ENCODE measurements around the gene EPB41.
"Not testable (repeated sequence)": the region's sequence is repeated elsewhere in the genome, so short reads cannot be mapped to it uniquely, and the experiment has no call there.

EPB41 gene

DNA sequence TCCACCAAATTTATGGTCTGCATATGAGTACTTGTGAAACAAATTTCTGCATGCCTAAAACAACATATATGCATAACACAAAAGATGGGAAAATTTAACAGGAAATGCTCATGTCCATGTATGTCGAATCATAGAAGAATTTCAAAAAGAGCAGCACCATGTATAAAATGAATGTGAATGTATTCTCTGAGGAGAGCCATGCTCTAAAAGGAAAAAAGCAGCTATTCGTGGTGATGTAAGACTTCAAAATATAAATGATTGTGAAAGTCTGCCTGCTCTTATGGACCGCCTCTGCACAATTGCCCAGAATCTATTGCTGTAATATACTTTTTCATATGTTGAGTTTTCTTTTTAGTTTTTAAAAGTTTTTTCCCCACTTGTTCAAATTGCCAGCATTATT is 66.8 kb downstream of the EPB41 start:
- no peak for DNase-seq (ENCODE audit: low read depth)

DNA sequence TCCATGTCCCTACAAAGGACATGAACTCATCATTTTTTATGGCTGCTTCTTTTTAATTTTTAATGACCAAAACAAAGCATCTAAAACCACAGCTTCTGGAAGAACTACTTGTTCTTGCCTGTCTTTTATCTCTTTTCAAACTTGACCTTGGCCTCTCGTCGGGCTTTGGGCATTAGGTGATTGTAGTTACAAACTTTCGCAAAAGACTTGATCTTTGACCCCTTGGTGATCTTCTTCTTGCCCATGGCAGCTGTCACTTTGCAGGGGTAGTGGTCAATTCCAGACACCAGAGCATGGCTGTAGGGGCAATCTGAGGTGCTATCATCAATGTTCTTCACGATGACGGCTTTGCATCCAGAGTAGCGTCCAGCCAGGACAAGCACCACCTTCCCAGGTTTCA is 67.8 kb downstream of the EPB41 start:
- no peak for DNase-seq (ENCODE audit: low read depth)

DNA sequence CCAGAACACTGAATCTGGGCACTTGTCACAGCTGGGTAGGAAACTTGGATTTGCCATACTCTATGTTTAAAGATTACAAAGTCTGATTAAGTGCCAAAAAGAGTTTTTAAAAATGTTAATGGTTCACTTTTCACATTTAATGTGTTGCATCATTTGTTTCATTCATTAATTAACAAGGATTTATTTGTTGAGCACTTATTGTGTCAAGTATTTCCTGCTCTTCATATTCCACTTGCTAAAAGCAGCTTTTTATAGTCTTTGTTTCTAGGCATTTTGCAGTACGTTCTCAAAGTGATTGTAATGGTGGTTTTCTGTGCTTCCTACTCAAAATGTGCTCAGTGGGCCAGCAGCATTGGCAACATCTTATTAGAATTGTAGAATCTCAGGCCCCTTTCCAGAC is 68.7 kb downstream of the EPB41 start:
- DNase-seq (ENCODE audit: low read depth), result no peak

DNA sequence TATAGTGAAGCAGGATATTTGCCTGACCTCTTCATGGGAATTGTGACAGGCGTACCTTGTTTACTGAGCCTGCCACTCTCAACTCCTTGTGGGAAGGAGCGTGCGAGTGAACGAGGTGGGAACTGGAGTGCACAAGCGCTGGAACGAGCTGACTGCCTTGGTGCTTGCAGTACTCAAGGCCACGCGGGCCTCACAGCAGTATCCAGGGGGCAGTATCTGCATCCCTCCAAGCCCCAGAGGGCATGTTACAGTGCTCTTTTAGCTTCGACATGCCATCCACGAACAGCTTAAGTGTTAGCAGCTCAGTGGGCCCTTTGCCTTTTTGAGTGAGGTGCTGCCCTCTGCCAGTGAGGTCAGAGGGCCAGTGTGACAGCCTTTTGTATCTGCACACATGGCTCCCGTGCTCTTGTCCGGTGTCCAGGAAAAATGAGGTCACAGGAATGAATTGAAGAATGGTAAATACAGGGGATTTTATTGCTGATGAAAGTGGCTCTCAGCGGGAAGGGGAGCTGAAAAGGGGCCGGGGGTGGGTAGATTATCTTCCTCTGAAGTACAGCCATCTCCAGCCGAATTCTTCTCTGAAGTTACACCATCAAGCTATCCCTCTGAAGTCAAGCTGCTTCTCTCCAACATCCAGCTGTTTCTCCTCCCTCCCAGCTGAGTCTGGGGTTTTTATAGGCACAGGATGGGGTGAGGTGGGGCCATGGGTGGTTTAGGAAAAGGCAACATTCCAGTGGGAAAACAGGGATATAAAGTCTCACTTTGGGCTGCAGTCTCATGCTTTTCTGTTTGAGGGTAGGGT is 69.3 kb downstream of the EPB41 start:
- no peak for DNase-seq (ENCODE audit: low read depth)

DNA sequence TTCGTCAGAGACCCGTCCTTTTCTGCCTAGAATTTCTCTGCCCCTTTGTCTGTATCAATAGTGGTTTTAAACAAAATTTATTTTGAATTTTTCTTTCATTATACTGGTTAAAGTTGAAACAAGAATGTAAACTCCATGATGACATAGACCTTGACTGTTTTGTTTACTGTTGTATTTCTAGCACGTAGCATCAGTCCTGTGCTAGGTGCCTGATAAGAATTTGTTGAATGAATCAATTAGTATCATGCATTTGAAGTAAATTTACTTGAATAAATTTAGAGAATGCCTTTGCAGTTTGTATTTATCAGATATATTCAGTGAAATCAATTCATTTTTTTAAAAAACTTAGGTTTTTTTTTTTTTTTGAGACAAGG is 69.9 kb downstream of the EPB41 start:
- DNase-seq (ENCODE audit: low read depth), result no peak

DNA sequence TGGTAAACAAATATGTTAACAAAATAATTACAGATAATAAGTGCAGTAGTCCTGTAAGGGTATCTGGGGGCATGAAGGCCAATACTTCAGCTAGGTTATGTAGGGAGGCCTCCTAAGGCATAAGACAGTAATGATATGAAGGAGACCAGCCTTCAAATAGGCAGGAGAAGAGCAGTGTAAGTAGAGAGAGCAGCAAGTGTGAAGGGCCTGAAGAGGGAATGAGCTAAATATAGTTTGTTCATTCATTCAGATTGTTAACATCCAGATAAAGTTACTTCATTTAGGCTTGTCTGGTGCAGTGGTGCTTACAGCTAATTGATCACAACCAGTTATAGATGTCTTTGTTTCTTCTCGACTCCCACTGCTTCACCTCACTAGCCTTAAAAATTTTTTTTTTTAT is 71.1 kb downstream of the EPB41 start:
- no peak for DNase-seq (ENCODE audit: low read depth)

DNA sequence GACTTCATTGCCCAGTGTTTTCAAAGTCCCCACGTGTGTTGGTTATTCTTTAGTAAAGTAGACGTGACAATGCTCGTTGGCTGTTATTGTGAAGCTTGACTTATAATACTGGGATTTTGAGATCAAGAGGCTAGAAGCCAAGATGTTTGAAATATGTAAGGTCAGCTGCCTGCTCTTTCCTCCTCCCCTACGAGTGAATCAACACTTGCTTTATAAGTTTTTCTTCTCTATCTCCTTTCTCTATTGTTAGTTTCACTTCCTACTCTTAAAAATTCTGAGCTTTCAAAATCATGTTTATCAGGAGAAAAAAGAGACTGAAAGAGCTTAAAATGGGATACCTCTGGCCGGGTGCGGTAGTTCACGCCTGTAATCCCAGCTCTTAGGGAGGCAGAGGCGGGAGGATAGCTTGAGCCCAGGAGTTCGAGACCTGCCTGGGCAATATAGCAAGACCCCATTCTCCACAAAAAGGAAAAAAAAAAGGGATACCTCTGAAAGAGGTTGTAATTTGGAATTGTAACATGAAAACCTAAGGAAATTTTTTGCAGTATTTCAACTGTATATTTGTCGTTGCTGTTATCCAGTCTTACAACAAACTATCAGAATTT is 72.0 kb downstream of the EPB41 start:
- DNase-seq (ENCODE audit: low read depth), result no peak

DNA sequence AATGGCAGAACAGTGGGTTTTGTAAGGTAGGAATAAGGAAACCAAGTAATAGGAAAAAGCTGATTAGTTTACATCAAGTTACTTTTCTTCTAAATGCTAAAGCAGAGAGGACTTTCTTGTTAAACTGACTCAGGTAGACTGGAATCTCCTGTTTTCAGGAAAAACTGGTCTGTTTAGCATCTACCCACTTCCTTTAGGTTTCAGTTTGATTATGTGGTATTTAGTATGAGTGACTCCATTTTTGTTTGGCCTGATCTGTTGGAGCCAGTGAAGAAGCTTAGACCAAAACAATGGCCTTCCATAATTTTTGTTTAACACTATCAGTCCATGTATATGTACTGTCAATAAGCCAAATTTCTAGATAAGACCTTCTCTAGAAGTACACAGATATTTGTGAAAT is 88.4 kb downstream of the EPB41 start:
- no peak for DNase-seq (ENCODE audit: low read depth)

DNA sequence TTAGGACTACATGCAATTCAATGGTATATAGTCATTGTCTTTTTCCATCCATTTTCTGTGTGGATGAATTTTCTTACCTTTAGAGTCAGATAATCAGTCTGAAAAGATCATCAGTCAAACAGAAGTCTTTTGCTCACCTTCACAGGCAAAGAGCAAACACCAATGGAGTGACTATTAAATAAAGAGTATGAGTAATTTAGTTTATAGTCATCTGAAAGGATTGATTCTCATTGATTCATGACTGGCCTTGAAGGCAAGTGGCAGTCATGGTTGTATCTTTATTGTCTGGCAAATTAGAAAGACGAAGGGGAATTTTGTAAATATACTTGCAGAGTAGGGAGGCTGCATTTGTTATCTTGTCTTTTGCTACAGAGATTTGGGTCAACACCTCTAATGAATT is 89.9 kb downstream of the EPB41 start:
- DNase-seq (ENCODE audit: low read depth), result no peak

DNA sequence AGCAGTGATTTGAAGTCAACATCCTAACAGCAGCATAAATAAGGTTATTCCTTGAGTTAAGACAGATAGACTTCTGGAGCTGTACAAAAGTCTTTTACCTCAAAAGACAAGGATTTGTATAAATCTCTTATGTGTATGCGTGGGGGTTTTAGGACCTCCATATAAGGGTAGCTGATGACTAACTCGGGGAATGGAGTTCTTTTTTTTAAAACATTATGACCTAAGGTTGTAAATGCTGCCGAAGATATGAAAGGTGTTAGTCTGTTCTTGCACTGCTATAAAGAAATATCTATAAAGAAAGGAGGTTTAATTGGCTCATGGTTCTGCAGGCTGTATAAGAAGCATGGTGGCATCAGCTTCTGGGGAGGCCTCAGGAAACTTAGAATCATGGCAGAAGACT is 90.4 kb downstream of the EPB41 start:
- no peak for DNase-seq (ENCODE audit: low read depth)

DNA sequence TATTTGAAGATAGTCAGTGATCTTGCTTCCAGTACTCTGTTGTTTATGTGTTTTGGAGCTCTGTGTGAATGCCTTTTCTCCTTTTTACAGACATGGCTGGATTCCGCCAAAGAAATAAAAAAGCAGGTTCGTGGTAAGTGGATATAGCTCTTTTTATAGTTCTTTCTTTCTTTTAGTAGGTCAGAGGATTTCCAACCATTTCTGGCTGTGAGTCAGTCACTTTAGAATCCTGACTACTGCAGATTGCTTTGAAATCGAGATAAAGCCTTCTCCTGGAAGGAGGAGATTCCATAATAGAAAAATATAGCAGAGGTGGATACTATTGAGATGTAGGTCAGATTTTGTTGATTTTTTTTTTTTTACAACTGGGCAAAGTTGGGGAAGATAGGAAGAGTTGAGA is 97.4 kb downstream of the EPB41 start:
- DNase-seq (ENCODE audit: low read depth), result no peak

DNA sequence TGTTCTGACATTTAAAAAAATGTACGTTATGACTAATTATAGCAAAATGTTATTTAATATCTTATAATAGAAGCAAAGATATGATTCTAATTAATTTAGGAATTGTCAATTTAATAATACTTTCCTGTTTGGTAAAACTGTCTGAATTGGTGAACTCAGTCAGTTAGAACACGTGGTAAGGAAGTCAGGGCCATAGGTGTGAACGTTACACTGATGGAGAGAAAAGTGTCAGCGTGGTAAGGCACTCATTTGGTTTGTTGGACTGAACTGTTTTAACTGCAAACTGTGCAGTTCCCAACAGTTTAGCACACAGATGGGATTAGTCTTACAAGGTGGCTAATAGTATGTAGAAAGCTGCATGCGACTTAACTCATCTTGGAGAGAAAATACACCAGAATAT is 102.9 kb downstream of the EPB41 start:
- no peak for DNase-seq (ENCODE audit: low read depth)

DNA sequence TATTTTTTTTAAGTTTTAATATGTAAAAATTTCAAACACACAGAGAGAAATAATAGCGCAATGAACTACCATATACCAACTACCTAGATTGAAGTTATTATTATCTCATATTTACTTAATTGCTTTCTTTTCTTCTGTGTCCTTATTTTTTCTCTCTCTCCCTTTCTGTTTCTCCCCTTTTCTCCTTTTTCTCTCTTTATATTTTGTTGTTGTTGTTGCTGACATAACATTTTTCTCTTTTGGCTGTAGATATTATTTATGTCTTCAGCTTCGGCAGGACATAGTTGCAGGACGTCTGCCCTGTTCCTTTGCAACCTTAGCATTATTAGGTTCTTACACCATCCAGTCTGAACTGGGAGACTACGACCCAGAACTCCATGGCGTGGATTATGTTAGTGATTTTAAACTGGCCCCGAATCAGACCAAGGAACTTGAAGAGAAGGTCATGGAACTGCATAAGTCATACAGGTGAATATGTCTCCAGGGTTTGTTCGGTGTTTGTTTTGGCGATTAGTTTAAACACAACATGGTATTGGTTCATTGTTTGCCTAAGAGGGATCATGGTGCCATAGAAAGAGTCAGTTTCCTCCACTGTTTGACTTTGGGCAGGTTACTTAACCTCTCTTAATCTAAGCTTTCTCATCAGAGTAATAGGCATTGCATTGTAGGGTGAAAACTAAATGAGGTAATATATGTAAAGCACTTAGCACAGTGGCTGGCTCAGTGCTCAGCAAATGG is 103.8 kb downstream of the EPB41 start:
- DNase-seq (ENCODE audit: low read depth), result no peak

DNA sequence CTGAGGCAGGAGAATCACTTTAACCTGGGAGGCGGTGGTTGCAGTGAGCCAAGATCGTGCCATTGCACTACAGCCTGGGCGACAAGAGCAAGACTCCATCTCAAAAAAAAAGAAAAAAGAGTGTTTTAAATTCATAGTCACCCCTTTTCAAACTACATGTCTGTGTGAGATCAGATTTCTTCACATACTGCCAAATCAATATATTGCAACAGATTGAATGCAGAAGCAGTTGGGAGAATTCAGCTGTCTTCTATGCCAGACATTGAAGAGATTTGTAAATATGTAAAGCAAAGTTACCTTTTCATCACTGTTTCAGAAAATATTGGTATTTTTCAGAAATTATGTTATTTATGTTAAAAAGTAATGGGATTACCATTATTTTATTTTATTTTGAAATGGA is 108.3 kb downstream of the EPB41 start:
- DNase-seq (ENCODE audit: low read depth), result no peak

DNA sequence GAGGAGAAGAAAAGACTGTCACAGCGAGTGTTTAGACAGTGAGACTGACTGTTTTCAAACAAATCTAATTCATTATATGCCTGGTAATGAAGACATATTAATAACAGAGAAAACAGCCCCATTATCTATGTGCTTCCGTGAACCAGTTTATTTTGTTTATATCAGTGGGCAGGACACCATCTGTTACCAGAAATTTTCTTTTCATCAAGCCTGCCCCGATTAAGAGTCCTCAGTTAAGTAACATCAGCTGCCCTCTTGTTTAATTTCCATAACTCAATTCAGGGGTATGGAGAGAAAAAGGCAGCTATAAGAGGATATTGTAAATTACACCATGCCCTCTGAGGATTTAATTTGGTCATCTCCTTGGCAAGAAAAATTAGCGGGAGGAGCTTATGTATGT is 115.3 kb downstream of the EPB41 start:
- no peak for DNase-seq (ENCODE audit: low read depth)

DNA sequence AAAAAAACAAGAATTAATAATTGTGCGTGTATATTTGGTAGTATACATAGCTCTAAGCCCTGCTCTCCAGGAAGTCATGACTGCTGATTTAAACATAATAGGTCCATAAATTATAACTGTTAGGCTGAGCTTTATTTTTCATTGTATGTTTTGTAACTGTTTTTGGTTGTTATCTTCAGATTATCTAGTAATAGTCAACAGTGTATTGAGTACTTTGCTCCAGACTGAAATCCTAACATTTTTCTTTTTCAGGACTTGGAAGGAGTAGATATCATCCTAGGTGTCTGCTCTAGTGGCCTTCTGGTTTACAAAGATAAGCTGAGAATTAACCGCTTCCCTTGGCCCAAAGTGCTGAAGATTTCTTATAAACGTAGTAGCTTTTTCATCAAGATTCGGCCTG is 118.5 kb downstream of the EPB41 start:
- no peak for DNase-seq (ENCODE audit: low read depth)

DNA sequence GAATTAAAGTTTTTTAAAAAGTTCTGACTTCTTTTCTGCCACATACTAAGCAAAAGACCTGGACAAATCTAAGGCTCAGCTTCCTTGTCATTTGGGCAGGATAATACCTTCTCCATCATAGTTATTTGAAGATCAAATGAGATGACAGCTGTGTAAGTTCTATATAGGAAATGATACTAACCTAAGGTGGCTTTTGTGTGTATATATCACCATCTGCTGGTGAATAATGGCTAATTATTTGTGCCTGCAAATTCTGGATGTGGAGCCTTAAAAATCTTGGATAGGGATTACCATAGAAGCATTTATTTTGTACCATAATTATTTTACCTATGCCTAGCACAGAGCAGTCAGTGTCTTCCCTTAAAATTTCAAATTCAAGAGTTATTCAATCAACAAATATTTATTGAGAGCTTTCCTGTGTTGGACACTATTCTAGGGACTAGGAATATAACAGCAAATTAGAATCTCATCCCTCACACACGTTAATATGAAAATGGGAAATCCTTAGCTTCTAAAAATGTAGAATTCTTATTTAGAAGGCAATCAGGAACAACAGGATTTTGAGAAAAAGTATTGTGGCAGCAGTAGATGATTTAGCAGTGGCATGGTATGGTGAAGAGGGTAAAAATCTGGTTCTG is 119.6 kb downstream of the EPB41 start:
- no peak for DNase-seq (ENCODE audit: low read depth)

DNA sequence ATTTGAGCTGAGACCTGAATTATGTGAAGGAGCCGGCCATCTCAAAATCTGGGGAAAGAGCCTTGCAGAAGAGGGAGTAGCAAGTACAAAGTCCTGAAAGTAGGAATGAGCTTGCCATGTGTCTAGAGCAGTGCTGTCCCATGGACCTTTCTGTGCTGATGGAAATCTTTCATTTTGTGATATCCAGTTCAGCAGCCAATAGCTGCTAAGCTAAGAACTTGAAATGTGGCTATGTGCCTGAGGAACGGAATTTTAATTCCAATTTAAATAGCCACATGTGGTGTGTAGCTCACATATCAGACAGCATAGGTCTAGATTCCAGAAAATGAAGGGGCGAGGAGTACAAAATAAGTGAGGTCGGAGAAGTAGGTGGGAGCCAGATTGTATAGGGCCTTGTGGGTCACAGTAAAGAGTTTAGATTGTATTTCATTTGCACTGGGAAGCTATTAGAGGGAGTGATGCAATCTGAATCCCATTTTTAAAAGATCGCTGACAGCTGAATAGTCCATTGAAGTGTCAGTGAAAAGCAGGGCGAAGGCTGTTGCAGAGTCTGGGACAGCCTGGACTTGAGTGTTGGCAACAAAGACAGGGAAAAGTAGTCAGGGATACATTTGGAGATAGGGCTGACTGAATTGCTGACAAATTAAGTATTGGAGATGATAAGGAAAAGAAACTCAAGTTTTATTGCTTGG is 129.1 kb downstream of the EPB41 start:
- no peak for DNase-seq (ENCODE audit: low read depth)

DNA sequence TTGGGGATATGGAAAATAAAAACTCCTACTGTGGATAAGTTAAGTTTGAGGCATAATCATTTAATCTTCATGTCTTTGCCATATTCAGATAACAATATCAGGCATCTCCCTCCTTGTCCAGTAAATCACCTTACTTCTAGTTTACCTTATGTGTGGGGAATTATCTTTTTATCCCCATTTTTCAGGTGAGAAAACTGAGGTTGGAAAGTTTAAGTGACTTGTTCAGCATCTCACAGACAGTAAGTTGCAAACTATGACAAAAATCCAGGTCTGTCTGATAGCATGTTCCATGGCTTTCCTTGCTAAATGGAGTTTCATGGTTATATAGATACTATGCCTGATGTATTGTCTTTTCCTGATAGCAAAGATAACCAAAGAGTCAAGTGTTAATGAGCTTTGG is 129.6 kb downstream of the EPB41 start:
- no peak for DNase-seq (ENCODE audit: low read depth)

DNA sequence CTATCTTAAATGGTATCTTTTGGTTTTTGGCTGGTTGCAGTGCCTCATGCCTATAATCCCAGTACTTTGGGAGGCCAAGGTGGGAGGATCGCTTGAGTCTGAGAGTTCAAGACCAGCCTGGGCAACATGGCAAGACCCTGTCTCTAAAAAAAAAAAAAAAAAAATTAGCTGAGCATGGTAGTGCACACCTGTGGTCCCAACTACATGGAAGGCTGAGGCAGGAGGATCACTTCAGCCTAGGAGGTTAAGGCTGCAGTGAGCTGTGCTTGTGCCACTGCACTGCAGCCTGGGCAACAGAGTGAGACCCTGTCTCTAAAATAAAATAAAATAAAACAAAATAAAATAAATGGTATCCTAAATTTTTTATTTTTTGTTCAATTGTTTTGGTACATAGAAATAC is 131.3 kb downstream of the EPB41 start:
- DNase-seq (ENCODE audit: low read depth), result not testable (repeated sequence)

DNA sequence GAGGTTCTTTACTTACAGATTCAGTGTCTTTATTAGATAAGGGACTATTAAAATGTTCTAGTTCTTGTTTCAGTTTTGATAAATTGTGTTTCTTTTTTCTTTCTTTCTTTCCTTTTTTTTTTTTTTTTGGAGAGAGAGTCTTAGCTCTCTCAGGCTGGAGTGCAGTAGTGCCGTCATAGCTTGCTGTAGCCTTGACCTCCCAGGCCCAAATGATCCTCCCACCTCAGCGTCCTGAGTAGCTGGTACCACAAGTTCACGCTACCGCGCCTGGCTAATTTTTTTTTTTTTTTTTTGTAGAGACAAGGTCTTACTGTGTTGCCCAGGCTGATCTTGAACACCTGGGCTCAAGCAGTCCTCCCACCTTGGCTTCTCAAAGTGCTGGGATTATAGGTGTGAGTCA is 132.8 kb downstream of the EPB41 start:
- DNase-seq (ENCODE audit: low read depth), result no peak

DNA sequence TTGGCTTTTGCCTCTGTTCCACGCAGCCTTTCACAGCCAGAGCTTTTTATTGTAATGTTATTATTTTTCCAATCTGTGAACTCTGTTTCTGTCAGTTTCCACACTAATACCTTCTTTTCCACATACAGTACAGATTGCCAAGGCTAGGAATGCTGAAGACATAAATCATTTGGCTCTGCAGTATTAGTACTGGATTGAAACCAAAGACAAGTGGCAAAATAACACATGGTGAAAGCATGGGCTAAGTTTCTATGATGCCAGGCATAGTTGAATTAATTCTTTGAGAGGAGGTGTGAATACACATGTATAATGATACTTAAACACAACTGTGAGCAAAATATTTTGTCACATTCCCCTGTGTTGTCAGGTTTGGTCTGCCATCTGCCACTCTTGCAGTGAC is 135.8 kb downstream of the EPB41 start:
- DNase-seq (ENCODE audit: low read depth), result no peak

Data from activated gamma-delta T cell treated with anti-CD3 and anti-CD28 coated beads, Interleukin-2, amount 50 U/mL, for 16 hours (primary cell).